ENCODE results near the gene KRT25. TPM values are rescaled to one million over a fixed set of nuclear protein-coding genes. Genes with fewer than 3 reads are reported as not detected.

The KRT25 gene
- total RNA-seq, 4 donors from 2014 or later: not detected

DNA sequence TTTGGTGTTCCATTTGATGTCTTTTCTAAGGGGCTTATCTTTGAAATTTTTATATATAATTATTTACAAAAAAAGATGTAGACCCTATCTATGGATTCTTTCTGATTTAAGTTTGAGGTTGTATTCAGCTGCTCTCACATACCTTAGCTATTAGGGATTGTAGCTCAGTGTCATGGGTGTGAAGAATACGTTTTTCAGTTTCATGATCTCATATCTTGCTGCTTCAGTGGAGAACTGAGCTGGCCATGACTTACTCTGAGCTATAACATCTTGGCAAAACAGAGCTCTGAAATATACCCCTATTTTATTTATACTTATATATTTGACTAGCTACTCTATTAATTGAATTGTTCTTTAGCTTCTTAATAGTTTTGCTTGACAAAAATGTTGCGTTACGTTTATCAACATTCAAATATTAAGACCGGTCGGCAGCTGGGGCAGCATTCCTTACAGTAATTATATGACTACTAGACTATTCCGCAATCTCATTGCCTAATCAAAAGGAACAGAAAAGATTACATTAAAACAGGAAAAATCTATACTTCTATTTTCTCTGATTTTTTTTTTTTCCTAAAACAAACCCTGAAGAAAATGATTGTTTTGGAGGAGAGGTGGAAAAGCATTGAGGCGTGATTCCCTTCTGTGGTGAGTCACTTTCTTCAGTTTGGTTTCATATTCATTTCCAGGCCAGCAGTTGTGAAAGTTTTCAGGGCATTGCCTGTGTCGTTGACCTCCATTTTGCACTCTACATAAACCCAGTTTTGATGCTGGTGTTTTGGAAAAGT lies 27.5 kb downstream of the KRT25 start:
- peak overlapping the region in 1 of 3 donors; percentile 1 for H3K27ac ChIP-seq
- H3K9me3 ChIP-seq: no peaks in the 10 kb centered on the region
- TF ChIP-seq POLR2A (IDR thresholded peaks at IDR 0.05): no peak
- TF ChIP-seq, protein P1, sequence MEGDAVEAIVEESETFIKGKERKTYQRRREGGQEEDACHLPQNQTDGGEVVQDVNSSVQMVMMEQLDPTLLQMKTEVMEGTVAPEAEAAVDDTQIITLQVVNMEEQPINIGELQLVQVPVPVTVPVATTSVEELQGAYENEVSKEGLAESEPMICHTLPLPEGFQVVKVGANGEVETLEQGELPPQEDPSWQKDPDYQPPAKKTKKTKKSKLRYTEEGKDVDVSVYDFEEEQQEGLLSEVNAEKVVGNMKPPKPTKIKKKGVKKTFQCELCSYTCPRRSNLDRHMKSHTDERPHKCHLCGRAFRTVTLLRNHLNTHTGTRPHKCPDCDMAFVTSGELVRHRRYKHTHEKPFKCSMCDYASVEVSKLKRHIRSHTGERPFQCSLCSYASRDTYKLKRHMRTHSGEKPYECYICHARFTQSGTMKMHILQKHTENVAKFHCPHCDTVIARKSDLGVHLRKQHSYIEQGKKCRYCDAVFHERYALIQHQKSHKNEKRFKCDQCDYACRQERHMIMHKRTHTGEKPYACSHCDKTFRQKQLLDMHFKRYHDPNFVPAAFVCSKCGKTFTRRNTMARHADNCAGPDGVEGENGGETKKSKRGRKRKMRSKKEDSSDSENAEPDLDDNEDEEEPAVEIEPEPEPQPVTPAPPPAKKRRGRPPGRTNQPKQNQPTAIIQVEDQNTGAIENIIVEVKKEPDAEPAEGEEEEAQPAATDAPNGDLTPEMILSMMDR (IDR thresholded peaks at IDR 0.05): no peak
- no peak overlapping the region for H3K4me3 ChIP-seq (replicated peaks in 1 of 3)
- DNase-seq: peak; percentile 2 to 7
- 73 to 78% methylated on average over 8 of the region's 8 CpGs for WGBS, 2 donors
- intact Hi-C loops (cut with DNase I): loop anchor here (10.0 kb wide), 1 partner anchor 83 kb away; the partner anchor contains the start of gene SMARCE1
- H3K27me3 ChIP-seq: no peaks in the 10 kb centered on the region
- no peaks in the 10 kb centered on the region for H3K36me3 ChIP-seq
- H3K4me1 ChIP-seq: peaks cover 0 to 4% of the 10 kb centered on the region in 2 donors

DNA sequence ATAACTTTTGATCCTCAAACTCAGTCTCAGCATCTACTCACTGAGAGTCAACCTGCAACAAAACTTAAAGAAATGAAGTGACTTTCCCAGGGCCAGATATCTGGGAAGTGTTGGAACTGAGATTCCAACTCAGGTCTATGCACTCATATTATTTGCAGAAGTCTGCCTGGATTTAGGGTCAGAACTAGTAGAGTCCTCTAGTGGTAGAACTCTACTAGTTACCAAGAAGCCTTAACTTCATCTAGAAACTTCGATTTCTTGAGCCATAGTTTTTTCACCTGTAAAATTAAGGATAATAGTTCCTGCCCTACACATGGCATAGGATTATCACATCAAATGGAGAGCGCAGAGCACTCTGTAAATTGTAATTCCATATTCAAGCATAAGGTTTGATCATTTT lies 28.2 kb downstream of the KRT25 start:
- H3K4me1 ChIP-seq: peaks cover 0 to 4% of the 10 kb centered on the region in 2 donors
- 69 to 75% methylated on average over 2 of the region's 2 CpGs for WGBS, 2 donors
- intact Hi-C loops (cut with DNase I): loop anchor here (10.0 kb wide), 1 partner anchor 82 kb away; the partner anchor contains the start of gene SMARCE1
- no peaks in the 10 kb centered on the region for H3K9me3 ChIP-seq
- no peak overlapping the region for H3K27ac ChIP-seq
- DNase-seq: no peak
- no peak for TF ChIP-seq POLR2A (IDR thresholded peaks at IDR 0.05)
- TF ChIP-seq, protein P1 (IDR thresholded peaks at IDR 0.05): peak in 1 of 6 experiments; percentile 19
- no peaks in the 10 kb centered on the region for H3K36me3 ChIP-seq
- no peak overlapping the region for H3K4me3 ChIP-seq (replicated peaks in 1 of 3)
- H3K27me3 ChIP-seq: no peaks in the 10 kb centered on the region

DNA sequence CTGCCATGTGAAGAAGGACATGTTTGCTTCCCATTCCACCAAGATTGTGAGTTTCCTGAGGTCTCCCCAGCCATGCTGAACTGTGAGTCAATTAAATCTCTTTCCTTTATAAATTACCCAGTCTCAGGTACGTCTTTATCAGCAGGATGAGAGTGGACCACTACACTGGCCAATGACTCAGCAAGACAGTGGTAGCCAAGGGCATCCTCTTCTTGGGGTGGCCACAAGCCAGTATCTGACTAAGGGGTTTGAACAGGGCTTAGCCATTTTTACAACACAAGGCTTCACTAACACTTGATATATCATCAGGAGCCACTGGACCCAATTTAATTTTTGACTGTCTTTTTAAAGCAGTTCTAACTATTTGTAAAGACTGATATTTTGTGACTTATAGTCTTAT lies 30.5 kb downstream of the KRT25 start:
- WGBS, 2 donors: 73 to 87% methylated on average over 1 of the region's 1 CpG
- H3K27me3 ChIP-seq: no peaks in the 10 kb centered on the region
- H3K4me3 ChIP-seq (replicated peaks in 1 of 3): no peak overlapping the region
- TF ChIP-seq, protein P1 (IDR thresholded peaks at IDR 0.05): no peak
- no peak for TF ChIP-seq POLR2A (IDR thresholded peaks at IDR 0.05)
- H3K9me3 ChIP-seq: no peaks in the 10 kb centered on the region
- H3K36me3 ChIP-seq: no peaks in the 10 kb centered on the region
- H3K27ac ChIP-seq: no peak overlapping the region
- no peak for DNase-seq
- intact Hi-C loops (cut with DNase I): loop anchor here (10.0 kb wide), 1 partner anchor 80 kb away; the partner anchor contains the start of gene SMARCE1
- peaks cover 0 to 4% of the 10 kb centered on the region in 2 donors for H3K4me1 ChIP-seq

DNA sequence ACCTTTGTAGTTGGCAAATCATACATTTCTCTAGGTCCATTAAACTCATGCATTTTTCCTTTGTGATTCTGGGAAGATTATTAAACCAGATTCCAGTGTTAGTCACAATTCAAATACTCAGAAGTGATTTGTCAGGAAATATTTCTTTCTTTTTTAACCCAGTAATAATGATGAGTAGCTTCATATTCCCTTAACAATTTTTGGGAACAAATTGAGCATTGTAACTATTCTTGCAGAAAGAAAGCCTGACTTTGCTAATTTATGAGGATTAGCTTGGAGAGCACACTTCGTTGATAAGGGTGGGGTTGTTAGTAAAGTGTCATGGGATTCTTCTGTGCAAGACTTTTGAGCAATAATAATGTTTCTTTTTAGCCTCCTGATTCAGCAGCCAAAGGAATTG lies 32.9 kb downstream of the KRT25 start:
- no peak overlapping the region for H3K27ac ChIP-seq

More for the DNA sequence above, 32.9 kb downstream of the KRT25 start:
- no peak for DNase-seq
- H3K36me3 ChIP-seq: no peaks in the 10 kb centered on the region
- H3K9me3 ChIP-seq: no peaks in the 10 kb centered on the region
- no peak overlapping the region for H3K4me3 ChIP-seq (replicated peaks in 1 of 3)
- H3K27me3 ChIP-seq: no peaks in the 10 kb centered on the region
- WGBS, 2 donors: 44 to 64% methylated on average over 1 of the region's 1 CpG
- no peaks in the 10 kb centered on the region for H3K4me1 ChIP-seq
- intact Hi-C loops (cut with DNase I): loop anchor here (10.0 kb wide), 1 partner anchor 77 kb away; the partner anchor contains the start of gene SMARCE1
- TF ChIP-seq, protein P1 (IDR thresholded peaks at IDR 0.05): no peak
- no peak for TF ChIP-seq POLR2A (IDR thresholded peaks at IDR 0.05)

All from thyroid gland (tissue), 4 donors.